Endothelial cell of umbilical vein (primary cell): ENCODE results near the gene EIF4B. TPM values are rescaled to one million over a fixed set of nuclear protein-coding genes. Genes with fewer than 3 reads are reported as not detected.

Source experiments
- BruUV-seq: library from RNA; stranded (reverse); fragments of 400-500 nt; replicated peaks from 2 replicates; lab custom pipeline; 2021; lab: Mats Ljungman, UMichigan
- CTCF ChIA-PET: fragments of 300-600, 350-600 bp; sonication (Branson Sonifier 250); formaldehyde crosslinking; loops from one replicate; lab custom pipeline; 2021; ENCODE audit warnings: antibody characterized with exemption, inconsistent platforms; lab: Charles Lee
- POLR2A ChIA-PET: fragments of 300-600, 350-600 bp; sonication (Branson Sonifier 250); formaldehyde crosslinking; loops from one replicate; lab custom pipeline; 2021; ENCODE audit warnings: antibody characterized with exemption, inconsistent platforms; lab: Charles Lee
- DNase-seq: peaks from one replicate; pipeline ENCODE4 v3.0.0-alpha.2; 2011; ENCODE audit warnings: low read depth, low spot score
- FAIRE-seq: peaks from 2 replicates; lab custom pipeline; 2011; peaks lifted over from hg19 to GRCh38; lab: Jason Lieb, UNC
- H2AFZ ChIP-seq: 2 replicates; pipeline ENCODE4 v1.6.0; 2012; ENCODE audit warnings: low read depth, low read length, control low read depth, inconsistent platforms
- H3K27ac ChIP-seq: 2 replicates; pipeline ENCODE4 v1.5.1; 2011; ENCODE audit warnings: low read depth, mild to moderate bottlenecking, control low read depth, low read length, moderate library complexity; ENCODE audit not compliant: insufficient read depth
- H3K27me3 ChIP-seq, 2 experiments: 2 replicates each; pipeline versions ENCODE4 v1.6.0 to v1.6.1; 2011; ENCODE audit warnings: low read length in 2 of 2, mixed read lengths in 1 of 2; ENCODE audit not compliant: control insufficient read depth in 2 of 2, insufficient read depth in 2 of 2
- H3K36me3 ChIP-seq, 2 experiments: 2 replicates in 1 of 2; 3 replicates in 1 of 2; pipeline ENCODE4 v1.5.1; 2011; ENCODE audit warnings: low read length in 2 of 2, mild to moderate bottlenecking in 1 of 2, moderate library complexity in 1 of 2; ENCODE audit not compliant: control insufficient read depth in 2 of 2, insufficient read depth in 2 of 2; ENCODE audit errors: extremely low read depth in 1 of 2
- H3K4me1 ChIP-seq: 3 replicates; pipeline ENCODE4 v1.5.1; 2011; ENCODE audit warnings: mild to moderate bottlenecking, low read length; ENCODE audit not compliant: control insufficient read depth, insufficient read depth; ENCODE audit errors: extremely low read depth
- H3K4me2 ChIP-seq: 2 replicates; pipeline ENCODE4 v1.6.1; 2011; ENCODE audit warnings: low read length, control low read depth, mixed read lengths; ENCODE audit not compliant: insufficient read depth
- H3K4me3 ChIP-seq, 3 experiments: fragments of 200-600 bp in 1 of 3; sonication (generic), shearing (Covaris generic) in 1 of 3; replicated peaks in 1 of 3; 2 replicates each; pipeline ENCODE4 v1.5.1; 2011 to 2016; ENCODE audit warnings: control low read depth in 3 of 3, low read length in 3 of 3, mild to moderate bottlenecking in 2 of 3, inconsistent platforms in 1 of 3, low read depth in 1 of 3, moderate library complexity in 1 of 3; ENCODE audit not compliant: insufficient read depth in 1 of 3
- H3K79me2 ChIP-seq: 2 replicates; pipeline ENCODE4 v1.6.0; 2012; ENCODE audit warnings: low read length, inconsistent platforms; ENCODE audit not compliant: control insufficient read depth, insufficient read depth
- H3K9ac ChIP-seq: replicated peaks from 2 replicates; pipeline ENCODE3; 2011; ENCODE audit warnings: low read length, control low read depth; ENCODE audit not compliant: insufficient read depth; ENCODE audit errors: extremely low read depth
- H3K9me1 ChIP-seq: replicated peaks from 3 replicates; pipeline ENCODE4 v1.6.0; 2011; ENCODE audit warnings: mild to moderate bottlenecking, low read length; ENCODE audit not compliant: control insufficient read depth, insufficient read depth; ENCODE audit errors: extremely low read depth
- H3K9me3 ChIP-seq: replicated peaks from 2 replicates; pipeline ENCODE4 v1.5.1; 2012; ENCODE audit warnings: low read length, inconsistent platforms; ENCODE audit not compliant: control insufficient read depth, insufficient read depth
- H4K20me1 ChIP-seq: replicated peaks from 2 replicates; pipeline ENCODE3; 2011; ENCODE audit warnings: mild to moderate bottlenecking, low read length; ENCODE audit not compliant: control insufficient read depth, insufficient read depth; ENCODE audit errors: extremely low read depth
- CTCF ChIP-seq, 2 donors: IDR thresholded peaks; 1 replicate in 1 of 2; 2 replicates in 1 of 2; pipeline ENCODE4 v1.5.1; 2011; ENCODE audit warnings: low read length in 2 of 2, mild to moderate bottlenecking in 2 of 2, moderate library complexity in 2 of 2, control low read depth in 1 of 2, inconsistent platforms in 1 of 2, low read depth in 1 of 2; ENCODE audit not compliant: insufficient read depth in 1 of 2; ENCODE audit errors: extremely low read depth in 1 of 2
- EZH2 ChIP-seq: IDR thresholded peaks from 2 replicates; pipeline ENCODE4 v1.6.1; 2012; ENCODE audit warnings: borderline replicate concordance, low read depth, mild to moderate bottlenecking, moderate library complexity, low read length, inconsistent platforms; ENCODE audit not compliant: severe bottlenecking
- FOS ChIP-seq: IDR thresholded peaks from 2 replicates; pipeline ENCODE4 v1.6.1; 2011; ENCODE audit warnings: mild to moderate bottlenecking, low read length, moderate library complexity, borderline replicate concordance; ENCODE audit not compliant: insufficient read depth
- GATA2 ChIP-seq: IDR thresholded peaks from 2 replicates; pipeline ENCODE4 v1.7.0; 2011; ENCODE audit warnings: low read depth, mild to moderate bottlenecking, moderate library complexity, mixed read lengths, low read length; ENCODE audit not compliant: insufficient read length, insufficient read depth
- JUN ChIP-seq: IDR thresholded peaks from 2 replicates; pipeline ENCODE4 v1.6.1; 2011; ENCODE audit warnings: borderline replicate concordance, low read depth; ENCODE audit not compliant: insufficient read length, insufficient read depth
- MAX ChIP-seq: IDR thresholded peaks from 2 replicates; pipeline ENCODE4 v1.6.1; 2011; ENCODE audit not compliant: insufficient read depth, insufficient read length
- MYC ChIP-seq: IDR thresholded peaks from one replicate; pipeline ENCODE4 v1.6.1; 2011; ENCODE audit warnings: mild to moderate bottlenecking, low read depth, low read length
- POLR2A ChIP-seq: IDR thresholded peaks from 2 replicates; pipeline ENCODE4 v1.6.1; 2012; ENCODE audit warnings: low read depth, mild to moderate bottlenecking, control low read depth, low read length
- POLR2AphosphoS5 ChIP-seq: IDR thresholded peaks from 2 replicates; pipeline ENCODE4 v1.6.1; 2012; ENCODE audit warnings: low read depth, mild to moderate bottlenecking, control low read depth, low read length, moderate library complexity; ENCODE audit not compliant: insufficient read depth
- dilution Hi-C: fragments of 300-500 bp; cut with MboI; formaldehyde crosslinking; loops from one replicate; pipeline ENCODE4 v1.15.0; 2019; ENCODE audit warnings: low sequenced_read_pairs; ENCODE audit not compliant: extremely low pct_ligation_motif_present
- intact Hi-C: fragments of 100-400 bp; cut with micrococcal nuclease; formaldehyde crosslinking; loops from one replicate; pipeline ENCODE4 v1.10.0; 2022
- polyA plus RNA-seq, 4 experiments: library from polyadenylated mRNA; depleted of rRNA in 3 of 4; stranded (reverse) in 3 of 4; unstranded in 1 of 4; fragments of >200 nt; gene quantifications; 2 replicates each; pipeline versions ENCODE4 v1.2.1 to v1.2.3, GENCODE V29; 2011 to 2012; ENCODE audit warnings: missing spikeins in 1 of 4
- total RNA-seq: library from RNA; stranded (reverse); gene quantifications from 2 replicates; pipeline ENCODE4 v1.2.3, GENCODE V29; 2021

EIF4B gene
- total and polyA plus RNA-seq, 2 donors (not counting 3 experiments of a cell fraction or from before 2014, with no cell fraction given): 233 to 382 TPM

GRCh38 chr12:52980096-52980649 lies 26.1 kb upstream of the EIF4B start:
- Histone ChIP-seq H3K27ac (no peak overlapping the region), H3K9me1 (no peaks in the 10 kb centered on the region), H3K9ac (no peak overlapping the region), H3K4me1 (peaks cover 2% of the 10 kb centered on the region), H3K79me2 (no peaks in the 10 kb centered on the region), H3K9me3 (no peaks in the 10 kb centered on the region), H4K20me1 (no peaks in the 10 kb centered on the region), H2AFZ (no peak overlapping the region), H3K36me3 (no peaks in the 10 kb centered on the region), H3K27me3 (peaks cover 0 to 1% of the 10 kb centered on the region in 2 experiments), H3K4me3 (no peak overlapping the region), H3K4me2 (no peak overlapping the region)
- TF ChIP-seq POLR2AphosphoS5 (no peak), MAX (no peak), CTCF (IDR thresholded peaks at IDR 0.05; ENCODE audit: extremely low read depth in 1 of 2, insufficient read depth in 1 of 2, low read depth in 1 of 2, low read length in 2 of 2) (no peak), FOS (no peak), EZH2 (no peak), POLR2A (no peak), JUN (no peak), GATA2 (no peak), MYC (no peak)
- ChIA-PET POLR2A (no interaction called here), CTCF (interaction anchor here (0.7 to 12.6 kb wide), 41 partner anchors 8 to 833 kb away, joined by 3 to 921 read pairs (median 9); partner anchors contain the start of genes KRT18 and KRT8)
- DNase-seq (no peak), FAIRE-seq (no peak)
- no TSS peak for BruUV-seq
- intact Hi-C loops: loop anchor here (1.0 to 10.0 kb wide), 4 partner anchors 31 to 825 kb away; partner anchors contain the start of gene KRT18
- dilution Hi-C loops: loop anchor here (25.0 kb wide), 1 partner anchor 93 kb away; no protein-coding TSS in a partner anchor
